ENCODE measurements around the gene ADIPOR1.
"Not testable (repeated sequence)": the region's sequence is repeated elsewhere in the genome, so short reads cannot be mapped to it uniquely, and the experiment has no call there.

ADIPOR1 gene, protein sequence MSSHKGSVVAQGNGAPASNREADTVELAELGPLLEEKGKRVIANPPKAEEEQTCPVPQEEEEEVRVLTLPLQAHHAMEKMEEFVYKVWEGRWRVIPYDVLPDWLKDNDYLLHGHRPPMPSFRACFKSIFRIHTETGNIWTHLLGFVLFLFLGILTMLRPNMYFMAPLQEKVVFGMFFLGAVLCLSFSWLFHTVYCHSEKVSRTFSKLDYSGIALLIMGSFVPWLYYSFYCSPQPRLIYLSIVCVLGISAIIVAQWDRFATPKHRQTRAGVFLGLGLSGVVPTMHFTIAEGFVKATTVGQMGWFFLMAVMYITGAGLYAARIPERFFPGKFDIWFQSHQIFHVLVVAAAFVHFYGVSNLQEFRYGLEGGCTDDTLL

DNA sequence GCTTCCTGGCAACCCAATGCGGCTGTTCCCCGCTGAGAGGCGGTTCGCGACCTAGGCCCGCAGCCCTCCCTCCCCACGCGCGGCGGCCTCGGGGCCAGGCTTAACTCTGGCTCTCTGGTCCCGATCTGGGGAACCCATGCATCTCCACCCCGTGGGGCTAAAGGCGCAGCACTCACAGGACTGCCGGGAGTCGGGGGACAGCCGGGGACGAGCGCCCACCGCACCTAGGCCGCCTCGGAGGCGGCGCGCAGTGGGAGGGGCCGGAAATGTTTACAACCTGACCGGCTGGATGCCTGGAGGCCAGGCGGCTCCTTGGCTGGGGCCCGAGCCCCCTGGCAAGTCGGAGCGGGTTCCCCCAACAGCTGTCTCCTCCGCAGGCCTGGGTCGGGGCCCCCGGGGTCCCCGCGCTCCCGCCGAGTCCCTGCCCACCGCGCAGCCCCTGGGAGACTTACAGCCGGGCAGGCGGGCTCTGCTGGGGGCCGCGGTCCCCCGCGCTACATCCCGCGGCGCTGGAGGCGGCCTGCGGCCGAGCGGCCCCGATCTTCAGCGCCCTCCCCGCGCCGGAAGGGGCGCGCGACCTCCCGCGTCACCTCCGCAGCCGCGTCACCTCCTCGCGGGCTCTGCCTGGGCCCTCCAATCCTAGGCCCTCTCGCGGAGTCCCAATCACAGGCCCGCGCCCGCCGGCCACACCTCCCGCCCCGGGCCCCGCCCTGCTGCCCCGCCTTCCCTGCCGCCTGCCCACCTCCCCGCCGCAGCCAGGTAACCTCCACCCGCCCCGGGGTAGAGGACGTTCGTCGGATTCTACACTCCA is at the start of gene ADIPOR1:
Gene ADIPOR1 (minus strand): TSS at position 580 of the 811 bp plus-strand sequence. CDS start 7,242 bp downstream, outside the sequence.
- DNase-seq, result peak; percentile 67

DNA sequence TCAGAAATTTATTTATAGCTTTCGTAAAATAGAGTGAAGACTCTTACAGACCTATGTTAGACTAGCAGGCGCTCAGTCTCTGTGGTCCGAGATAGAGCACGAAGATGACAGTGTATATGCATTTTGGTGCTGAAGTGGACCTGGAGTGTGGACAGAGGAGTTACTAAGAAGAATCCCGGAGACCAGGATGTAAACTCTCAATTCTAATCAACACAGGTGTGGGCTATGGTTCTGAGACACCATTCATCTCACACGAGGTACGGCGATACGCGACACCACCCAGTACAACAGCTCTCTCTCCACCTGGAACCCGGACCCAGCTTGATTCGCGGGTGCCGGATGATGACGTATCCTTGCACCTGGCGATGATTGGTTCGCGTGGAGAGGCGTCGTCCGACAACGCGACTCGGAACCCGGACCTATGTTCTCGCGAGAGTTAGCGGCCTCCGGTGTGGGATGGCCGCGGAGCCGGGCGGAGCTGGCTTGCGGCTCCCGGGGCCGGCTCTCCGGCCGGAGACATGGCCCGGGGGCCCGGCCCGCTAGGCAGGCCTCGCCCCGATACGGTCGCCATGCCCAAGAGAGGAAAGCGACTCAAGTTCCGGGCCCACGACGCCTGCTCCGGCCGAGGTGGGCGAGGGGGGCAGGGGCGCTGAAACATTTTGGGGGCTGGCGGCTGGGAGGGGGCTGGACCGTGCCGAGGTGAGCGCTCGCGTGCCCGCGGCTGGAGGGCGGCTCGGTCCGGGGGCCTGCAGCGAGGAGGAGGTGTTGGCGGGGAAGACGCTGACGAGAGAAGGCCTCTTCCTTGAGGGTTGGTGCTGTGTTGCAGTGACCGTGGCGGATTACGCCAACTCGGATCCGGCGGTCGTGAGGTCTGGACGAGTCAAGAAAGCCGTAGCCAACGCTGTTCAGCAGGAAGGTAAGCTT is 49.1 kb upstream of the ADIPOR1 start, which contains the start of gene TMEM183A:
Gene TMEM183A (plus strand): TSS at position 427 of the 924 bp plus-strand sequence. CDS start 92 bp downstream, at position 519.
- DNase-seq, result peak; percentile 91

DNA sequence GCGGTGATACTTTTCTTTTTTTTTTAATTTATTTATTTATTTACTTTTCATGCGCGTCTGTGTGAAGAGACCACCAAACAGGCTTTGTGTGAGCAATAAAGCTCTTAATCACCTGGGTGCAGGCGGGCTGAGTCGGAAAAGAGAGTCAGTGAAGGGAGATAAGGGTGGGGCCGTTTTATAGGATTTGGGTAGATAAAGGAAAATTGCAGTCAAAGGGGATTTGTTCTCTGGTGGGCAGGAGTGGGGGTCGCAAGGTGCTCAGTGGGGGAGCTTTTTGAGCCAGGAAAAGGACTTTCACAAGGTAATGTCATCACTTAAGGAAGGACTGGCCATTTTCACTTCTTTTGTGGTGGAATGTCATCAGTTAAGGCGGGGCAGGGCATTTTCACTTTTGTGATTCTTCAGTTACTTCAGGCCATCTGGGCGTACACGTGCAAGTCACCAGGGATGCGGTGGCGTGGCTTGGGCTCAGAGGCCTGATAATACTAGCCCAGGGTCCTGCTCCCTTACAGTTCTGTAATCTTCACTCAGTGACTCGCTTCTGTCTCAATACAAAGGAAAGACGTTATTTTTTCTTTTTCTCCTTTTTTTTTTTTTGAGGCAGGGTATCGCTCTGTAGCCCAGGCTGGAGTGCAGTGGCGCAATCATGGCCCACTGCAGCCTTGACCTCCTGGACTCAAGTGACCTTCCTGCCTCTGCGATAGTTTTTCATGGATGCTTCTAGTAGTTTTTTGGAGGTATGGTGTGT is 47.5 kb upstream of the ADIPOR1 start:
- DNase-seq, result not testable (repeated sequence)

DNA sequence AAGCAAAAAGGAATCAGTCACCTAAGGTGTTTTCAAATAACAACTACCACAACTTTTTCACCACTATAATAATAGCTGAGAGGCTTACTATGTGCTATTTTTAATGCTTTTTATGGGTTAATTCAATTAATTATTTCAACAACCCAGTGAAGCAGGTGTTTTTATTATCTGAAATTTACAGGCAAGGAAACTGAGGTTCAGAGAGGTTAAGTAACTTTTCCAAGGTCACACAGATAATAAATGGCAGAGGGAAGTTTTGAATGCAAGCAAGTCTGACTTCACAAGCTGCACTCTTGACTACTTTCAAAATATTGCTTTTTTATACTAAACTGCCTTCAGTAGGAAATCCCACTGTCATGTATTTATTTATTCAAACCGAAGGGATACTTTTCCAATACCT is 44.8 kb upstream of the ADIPOR1 start:
- DNase-seq, result no peak

DNA sequence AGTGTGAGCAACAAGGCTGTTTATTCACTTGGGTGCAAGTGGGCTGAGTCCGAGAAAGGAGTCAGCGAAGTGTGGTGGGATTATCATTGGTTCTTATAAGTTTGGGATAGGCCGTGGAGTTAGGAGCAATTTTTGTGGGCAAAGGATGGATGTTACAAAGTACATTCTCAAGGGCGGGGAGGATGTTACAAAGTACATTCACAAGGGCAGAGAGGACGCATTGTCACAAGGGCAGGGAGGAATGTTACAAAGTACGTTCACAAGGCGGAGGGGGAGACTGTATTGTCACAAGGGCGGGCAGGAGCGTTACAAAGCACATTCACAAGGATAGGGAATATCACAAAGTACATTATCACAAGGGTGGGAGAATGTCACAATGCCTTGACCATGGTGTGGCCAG is 43.9 kb upstream of the ADIPOR1 start:
- no peak for DNase-seq

DNA sequence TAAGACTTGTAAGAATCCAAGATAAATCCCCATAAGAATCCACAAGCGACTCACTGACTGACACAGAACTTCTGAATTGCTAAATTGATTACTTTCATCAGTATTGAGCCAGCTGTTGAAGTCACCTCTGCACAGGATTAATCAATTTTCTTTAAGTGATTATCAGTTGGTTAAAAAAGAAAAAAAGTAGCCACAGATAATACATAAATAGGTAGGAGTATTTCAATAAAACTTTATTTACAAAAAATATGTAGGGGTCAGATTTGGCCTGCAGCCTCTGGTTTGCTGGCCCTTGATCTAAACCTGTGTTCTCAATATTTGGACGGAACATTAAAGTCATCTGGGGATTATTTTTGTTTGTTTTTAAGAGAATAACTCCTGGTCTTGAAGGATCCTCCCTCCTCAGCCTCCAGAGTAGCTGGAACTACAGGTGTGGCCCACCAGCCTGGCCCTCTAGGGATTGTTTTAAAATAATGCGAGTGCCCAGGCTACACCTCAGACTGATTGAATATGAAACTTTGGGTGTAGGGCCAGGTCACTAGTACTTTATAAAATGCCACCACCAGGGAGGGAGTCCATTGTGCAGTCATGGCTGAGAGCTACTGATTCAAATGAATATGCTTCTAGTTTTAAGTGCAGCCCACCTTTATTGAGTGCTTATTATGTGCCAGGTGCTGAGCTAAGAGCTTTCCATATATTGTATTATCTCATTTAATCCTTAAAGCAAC is 42.3 kb upstream of the ADIPOR1 start:
- no peak for DNase-seq

DNA sequence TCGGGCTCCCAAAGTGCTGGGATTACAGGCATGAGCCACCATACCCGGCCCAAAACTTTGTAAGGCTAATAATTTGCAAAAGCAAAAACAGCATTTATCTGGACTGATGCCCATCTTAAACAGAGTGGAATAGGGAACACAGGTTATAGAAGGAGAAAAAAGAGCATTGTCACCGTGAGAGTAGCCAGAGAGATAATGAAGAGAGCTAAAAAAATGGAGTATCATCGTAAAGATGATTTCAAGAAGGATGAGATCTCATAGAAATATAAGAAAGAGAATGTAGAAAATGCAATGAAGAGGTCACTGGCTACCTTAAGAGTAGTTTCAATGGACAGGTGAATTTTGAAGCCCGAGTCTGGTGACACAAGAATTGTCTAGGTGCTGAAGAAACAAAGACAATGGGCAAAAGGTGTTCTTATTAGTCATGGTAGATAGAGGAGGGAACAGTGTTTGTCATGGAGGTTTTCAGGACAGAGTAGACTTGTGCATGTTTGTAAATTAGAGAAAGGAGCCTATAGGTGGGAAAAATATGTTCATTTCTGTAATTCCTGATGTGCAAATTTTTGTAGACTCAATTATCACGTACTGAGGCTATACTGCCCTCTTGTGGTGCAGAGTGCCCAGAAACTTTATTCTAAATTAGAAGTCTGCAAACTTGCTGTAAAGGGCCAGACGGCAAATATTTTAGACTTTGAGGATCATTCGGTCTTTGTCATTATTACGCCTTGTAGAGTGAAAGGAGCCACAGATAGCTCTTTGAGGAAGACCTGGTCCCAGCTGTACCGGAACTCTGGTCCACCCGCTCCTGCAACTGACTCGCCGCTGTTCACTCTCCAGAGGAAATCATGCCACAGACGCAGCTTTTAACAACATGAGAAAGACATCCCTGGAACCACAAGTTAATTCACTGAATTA is 41.0 kb upstream of the ADIPOR1 start:
- DNase-seq, result peak; percentile 85

DNA sequence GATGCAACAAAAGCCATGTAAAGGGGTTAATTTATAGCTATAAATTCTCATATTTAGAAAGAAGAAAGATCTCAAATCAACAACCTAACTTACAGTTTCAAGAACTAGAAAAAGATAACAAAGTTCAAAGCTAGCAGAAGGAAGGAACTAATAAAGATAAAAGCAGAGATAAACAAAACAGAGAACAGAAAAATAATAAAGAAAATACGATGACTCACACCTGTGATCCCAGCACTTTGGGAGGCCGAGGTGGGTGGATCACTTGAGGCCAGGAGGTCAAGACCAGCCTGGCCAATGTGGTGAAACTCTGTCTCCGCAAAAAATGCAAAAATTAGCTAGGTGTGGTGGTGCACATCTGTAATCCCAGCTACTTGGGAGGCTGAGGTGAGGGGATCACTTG is 36.6 kb upstream of the ADIPOR1 start:
- no peak for DNase-seq

DNA sequence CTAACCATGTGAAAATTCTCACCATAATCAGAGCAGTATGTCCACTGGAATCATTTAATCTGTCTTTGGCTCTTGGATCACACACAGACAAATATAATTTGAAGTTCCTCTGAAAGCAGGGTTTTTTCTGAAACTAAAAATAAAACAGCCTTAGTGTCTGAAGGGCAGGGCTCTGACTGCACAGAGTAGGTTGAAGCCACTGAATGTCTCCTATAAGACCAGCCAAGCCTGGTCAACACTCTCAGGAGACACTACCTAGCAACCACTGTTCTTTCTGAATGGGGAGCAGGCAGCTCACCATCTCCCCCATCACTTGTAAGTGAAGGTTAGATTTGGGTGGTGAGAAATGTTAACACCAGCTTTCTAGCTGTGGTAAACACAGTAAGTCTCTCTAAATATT is 33.0 kb upstream of the ADIPOR1 start:
- DNase-seq, result no peak

DNA sequence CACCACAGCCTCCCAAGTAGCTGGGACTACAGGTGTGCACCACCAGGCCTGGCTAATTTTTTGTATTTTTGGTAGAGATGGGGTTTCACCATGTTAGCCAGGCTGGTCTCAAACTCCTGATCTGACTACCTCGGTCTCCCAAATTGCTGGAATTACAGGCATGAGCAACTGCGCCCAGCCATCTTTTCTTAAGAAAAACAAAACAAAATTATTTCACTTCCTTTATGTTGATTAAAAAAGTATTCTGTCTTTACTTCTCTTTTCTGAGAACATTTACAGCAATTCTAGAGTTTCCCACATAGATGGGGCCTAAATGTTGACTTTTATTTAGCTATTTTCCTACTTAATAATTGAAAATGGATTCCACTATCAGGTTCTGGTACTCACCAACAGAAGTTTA is 31.8 kb upstream of the ADIPOR1 start:
- DNase-seq, result no peak

DNA sequence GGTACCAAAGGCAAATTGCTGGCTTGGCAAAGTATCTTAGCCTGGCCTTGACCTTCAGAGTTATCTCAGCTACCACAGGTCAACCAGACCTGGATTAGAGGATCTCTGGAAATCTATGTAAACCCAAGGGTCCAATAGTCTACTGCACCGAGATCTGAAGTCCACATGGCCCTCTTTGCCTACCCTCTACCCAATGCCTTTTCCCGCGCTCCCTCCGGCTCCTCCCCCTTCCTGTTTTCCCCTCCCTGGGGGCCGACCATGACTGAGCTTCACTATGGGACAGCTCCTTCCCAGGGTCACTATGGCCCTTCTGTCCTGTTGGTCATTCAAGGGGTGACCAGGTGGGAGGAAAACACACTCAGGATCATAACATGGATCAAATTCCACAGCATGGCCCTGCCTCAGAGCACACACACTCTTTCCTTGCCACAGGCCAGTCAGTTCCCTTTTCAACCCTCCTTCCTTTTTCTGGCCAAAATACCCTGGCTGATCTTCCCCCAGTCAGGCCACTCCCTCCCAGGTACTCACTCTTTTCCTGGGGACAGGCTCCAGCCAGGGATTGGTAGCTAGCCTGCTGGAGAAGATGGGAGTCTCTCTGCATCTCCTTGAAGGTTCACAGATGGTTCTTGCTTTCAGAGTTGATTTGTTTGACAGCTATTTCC is 29.9 kb upstream of the ADIPOR1 start:
- no peak for DNase-seq

DNA sequence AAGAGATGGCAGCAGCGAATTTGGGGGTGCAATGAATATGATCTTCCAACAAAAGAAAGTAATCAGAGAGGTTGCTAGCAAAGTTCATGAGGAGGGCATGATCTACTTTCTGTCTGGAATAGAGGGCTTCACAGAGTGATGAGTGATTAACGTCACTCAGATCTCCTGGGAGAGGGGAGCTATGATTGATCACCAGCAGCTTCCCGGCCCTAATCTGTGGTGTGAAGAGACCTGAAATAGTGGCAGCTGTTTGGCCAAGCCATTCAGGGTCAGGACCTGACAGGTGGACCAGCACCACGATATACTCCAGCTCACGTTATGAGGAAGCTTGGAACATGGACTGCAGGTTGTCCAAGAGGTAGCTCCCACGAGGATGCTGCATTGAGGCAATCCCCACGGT is 29.1 kb upstream of the ADIPOR1 start:
- DNase-seq, result no peak

DNA sequence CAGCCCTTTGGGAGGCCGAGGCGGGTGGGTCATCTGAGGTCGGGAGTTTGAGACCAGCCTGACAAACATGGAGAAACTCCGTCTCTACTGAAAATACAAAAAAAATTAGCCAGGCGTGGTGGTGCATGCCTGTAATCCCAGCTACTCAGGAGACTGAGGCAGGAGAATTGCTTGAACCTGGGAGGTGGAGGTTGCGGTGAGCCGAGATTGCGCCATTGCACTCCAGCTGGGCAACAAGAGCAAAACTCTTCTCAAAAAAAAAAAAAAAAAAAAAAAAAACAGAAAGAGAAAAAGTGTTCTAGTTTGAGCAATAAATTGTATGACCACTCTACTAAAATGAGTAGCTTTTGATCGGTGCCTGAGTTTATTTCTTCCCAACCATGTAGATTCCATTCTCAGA is 28.0 kb upstream of the ADIPOR1 start:
- DNase-seq, result not testable (repeated sequence)

DNA sequence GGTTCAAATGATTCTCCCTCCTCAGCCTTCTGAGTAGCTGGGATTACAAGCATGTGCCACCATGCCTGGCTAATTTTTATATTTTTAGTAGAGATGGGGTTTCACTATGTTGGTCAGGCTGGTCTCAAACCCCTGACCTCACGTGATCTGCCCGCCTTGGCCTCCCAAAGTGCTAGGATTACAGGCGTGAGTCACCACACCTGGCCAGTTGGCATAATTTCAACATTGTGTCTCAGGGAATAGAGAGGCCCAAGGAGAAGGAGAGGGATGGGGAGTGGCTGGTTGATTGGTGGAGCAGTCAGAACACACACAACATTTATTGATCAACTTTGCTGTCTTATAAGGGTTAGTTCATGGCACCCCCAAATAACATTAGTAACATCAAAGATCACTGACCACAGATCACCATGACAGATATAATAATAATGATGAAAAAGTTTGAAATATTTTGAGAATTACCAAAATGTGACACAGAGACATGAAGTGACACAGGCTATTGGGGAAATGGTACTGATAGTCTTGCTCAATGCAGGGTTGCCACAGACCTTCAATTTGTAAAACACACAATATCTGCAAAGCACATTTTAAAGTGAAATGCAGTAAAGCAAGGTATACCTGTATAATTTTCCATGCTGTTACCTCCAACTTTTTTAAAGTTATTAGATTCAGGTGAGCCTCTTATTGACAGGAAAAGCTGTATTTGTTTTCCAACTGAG is 24.8 kb upstream of the ADIPOR1 start:
- DNase-seq, result no peak

DNA sequence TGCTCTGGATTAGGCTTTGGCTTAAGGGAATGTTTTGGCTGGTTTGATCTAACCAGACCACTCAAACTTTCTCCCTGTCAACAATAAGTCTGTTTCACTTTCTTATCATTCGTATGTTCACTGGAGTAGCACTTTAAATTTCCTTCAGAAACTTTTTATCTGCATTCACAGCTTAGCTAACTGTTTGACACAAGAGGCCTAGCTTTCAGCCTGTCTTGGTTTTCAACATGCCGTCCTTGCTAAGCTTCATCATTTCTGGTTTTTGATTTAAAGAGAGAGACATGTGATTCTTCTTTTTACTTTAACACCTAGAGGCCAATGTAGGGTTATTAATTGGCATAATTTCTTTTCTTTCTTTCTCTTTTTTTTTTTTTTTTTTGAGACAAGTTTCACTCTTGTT is 23.8 kb upstream of the ADIPOR1 start:
- no peak for DNase-seq

DNA sequence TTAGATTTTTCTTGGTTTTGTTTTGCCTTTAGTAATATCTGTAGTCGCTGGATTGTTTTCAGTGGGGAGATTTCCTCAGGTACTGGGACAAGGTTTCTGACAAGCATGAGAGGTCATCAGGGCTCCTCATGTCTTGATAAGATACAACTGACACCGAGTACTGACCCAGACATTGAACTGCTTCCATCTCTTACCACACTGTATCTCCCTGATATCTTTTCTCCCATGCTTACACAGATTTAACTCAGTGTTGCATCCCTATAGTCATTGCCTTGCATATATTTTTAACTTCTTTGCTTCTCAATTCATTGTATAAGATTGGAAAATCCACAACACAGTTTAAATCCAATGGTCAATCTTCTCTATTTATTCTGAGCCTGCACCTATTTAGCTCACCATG is 21.3 kb upstream of the ADIPOR1 start:
- DNase-seq, result no peak

DNA sequence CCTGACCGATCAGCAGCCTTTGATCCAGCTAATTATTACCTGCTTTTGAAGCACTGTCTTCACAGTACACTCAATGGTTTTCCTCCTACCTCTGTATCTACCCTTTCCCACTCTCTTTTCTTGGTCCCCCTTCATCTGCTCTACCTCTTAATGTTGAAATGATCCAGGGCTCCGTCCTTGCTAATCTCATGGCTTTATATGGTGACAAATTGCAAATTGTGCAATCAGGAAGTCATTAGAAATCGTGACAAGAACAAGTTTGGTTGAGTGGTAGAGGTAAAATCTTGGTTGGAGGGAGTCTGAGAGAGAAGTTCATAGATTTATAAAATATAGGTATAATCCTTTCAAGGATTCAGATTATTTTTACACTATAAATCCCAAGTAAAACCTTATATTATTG is 18.5 kb upstream of the ADIPOR1 start:
- DNase-seq, result no peak

DNA sequence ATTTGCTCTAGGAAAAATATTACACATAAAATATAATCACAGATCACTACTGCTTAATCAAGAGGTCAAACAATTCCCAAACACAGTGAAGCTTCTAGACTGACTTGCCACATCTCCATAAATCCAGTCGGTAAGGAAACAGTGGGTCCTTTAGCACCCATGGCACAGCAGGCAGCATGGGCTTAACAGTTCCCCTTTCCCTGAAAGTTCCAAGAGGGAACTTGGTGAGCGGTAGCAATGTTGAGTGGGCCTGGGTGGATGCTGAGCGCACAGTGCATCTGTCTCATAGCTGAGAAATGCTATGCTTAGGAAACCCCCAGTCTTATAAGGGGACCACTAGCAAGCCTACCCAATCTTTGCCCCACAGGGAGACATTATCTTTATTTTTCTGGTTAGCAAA is 16.7 kb upstream of the ADIPOR1 start:
- no peak for DNase-seq

DNA sequence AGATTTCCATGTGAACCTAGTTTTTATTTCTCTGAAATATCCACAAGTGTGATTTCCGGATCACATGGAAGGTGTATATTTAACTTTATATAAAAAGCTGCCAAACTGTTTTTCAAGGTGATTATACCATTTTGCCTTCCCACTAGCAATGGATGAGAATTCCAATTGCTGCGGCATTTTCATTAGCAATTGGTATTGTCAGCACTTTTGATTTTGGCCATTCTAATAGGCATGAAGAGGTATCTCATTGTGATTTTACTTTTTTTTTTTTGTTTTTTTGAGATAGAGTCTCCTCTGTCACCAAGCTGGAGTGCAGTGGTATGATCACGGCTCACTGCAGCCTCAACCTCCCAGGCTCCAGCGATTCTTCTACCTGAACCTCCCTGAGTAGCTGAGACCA is 13.9 kb upstream of the ADIPOR1 start:
- no peak for DNase-seq

All from KG1 (cell line).